H1 (cell line): ENCODE results near the gene EVPLL.

Source experiments
- BRCA1 ChIP-seq: IDR thresholded peaks from 2 replicates; pipeline ENCODE4 v1.6.1; 2012; ENCODE audit warnings: low read depth, low read length, improper control_type of control experiment
- CBX8 ChIP-seq: fragments of 300-800, 300-1000 bp; sonication (generic); IDR thresholded peaks from 2 replicates; pipeline ENCODE4 v1.7.1; 2016; ENCODE audit warnings: low read depth, low read length, borderline replicate concordance
- EP300 ChIP-seq, 2 experiments: IDR thresholded peaks; 1 replicate in 1 of 2; 2 replicates in 1 of 2; pipeline ENCODE4 v1.6.1; 2011 to 2012; ENCODE audit warnings: low read depth in 2 of 2, low read length in 2 of 2, mild to moderate bottlenecking in 2 of 2, borderline replicate concordance in 1 of 2, inconsistent platforms in 1 of 2, moderate library complexity in 1 of 2
- EZH2 ChIP-seq: fragments of 200-600 bp; sonication (generic); IDR thresholded peaks from 2 replicates; pipeline ENCODE4 v1.7.1; 2012; ENCODE audit warnings: low read depth, mild to moderate bottlenecking, moderate library complexity, low read length, inconsistent platforms; ENCODE audit not compliant: severe bottlenecking
- FOSL1 ChIP-seq: IDR thresholded peaks from 2 replicates; pipeline ENCODE4 v1.6.1; 2011; ENCODE audit warnings: mild to moderate bottlenecking, low read depth, low read length, moderate library complexity; ENCODE audit not compliant: insufficient read depth
- HDAC2 ChIP-seq, 2 experiments: fragments of 300-600 bp in 1 of 2; sonication (generic) in 1 of 2; IDR thresholded peaks; 2 replicates each; pipeline ENCODE4 v1.6.1; 2011 to 2012; ENCODE audit warnings: low read depth in 2 of 2, low read length in 2 of 2, mild to moderate bottlenecking in 2 of 2, moderate library complexity in 2 of 2, borderline replicate concordance in 1 of 2, inconsistent platforms in 1 of 2
- JUND ChIP-seq: IDR thresholded peaks from 2 replicates; pipeline ENCODE4 v1.6.1; 2011; ENCODE audit warnings: mild to moderate bottlenecking, improper control_type of control experiment, low read length
- KDM1A ChIP-seq: fragments of 200-600, 300-600 bp; sonication (generic); IDR thresholded peaks from 2 replicates; pipeline ENCODE4 v1.7.1; 2016; ENCODE audit warnings: mild to moderate bottlenecking, low read length, borderline replicate concordance
- POLR2A ChIP-seq, 2 experiments: IDR thresholded peaks; 1 replicate in 1 of 2; 2 replicates in 1 of 2; pipeline ENCODE4 v1.6.1; 2011; ENCODE audit warnings: low read depth in 2 of 2, low read length in 2 of 2, mild to moderate bottlenecking in 2 of 2; ENCODE audit errors: control extremely low read depth in 1 of 2
- POLR2AphosphoS5 ChIP-seq: IDR thresholded peaks from 2 replicates; pipeline ENCODE4 v1.6.1; 2011; ENCODE audit warnings: low read depth, low read length
- TAF1 ChIP-seq: IDR thresholded peaks from 2 replicates; pipeline ENCODE4 v1.6.1; 2011; ENCODE audit warnings: mild to moderate bottlenecking, low read depth, low read length
- YY1 ChIP-seq: IDR thresholded peaks from 2 replicates; pipeline ENCODE4 v1.6.1; 2011; ENCODE audit warnings: low read depth, mild to moderate bottlenecking, low read length
- TF ChIP-seq, protein P1 (sequence below), 3 experiments: IDR thresholded peaks; 1 replicate in 2 of 3; 2 replicates in 1 of 3; pipeline versions ENCODE4 v1.5.1 to v1.6.1; 2011; ENCODE audit warnings: low read length in 3 of 3, mild to moderate bottlenecking in 3 of 3, inconsistent platforms in 2 of 3, low read depth in 1 of 3, moderate library complexity in 1 of 3; ENCODE audit not compliant: insufficient read depth in 1 of 3; ENCODE audit errors: control extremely low read depth in 1 of 3
- TF ChIP-seq, protein P2 (sequence below): IDR thresholded peaks from 2 replicates; pipeline ENCODE4 v1.6.1; 2012; ENCODE audit warnings: low read length, inconsistent platforms

DNA sequence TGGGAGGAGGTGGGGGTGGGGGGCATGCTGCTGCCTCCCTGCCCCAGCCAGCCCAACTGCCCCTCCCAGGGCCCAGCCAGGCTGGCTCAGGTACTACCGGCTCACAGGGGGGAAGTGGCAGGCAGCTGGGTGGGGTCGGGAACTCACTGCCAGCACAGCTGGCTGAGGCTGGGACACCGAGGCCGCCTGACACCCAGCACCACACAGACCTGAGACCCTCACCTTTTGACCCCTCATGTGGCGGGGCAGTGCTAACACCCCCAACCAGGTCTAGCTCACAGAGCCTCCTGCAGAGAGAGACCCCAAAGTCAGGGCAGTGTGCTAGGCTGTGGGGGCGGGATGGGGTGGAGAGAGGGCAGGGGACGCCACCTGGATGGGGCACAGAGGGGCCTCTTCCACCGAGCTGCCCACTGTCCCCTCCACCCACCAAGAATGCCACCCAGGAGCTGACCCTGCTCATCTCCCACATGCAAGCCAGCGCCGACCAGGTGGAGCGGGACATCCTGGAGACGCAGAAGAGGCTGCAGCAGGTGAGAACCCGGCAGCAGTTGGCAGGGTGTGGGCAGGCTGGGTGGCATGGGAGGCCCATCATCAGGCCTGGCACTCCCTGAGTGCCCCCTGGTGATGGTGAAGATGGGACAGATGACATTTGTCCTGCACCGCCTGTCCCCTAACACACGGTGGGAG is 3.0 kb downstream of the EVPLL start:
- TF ChIP-seq CBX8: no peak
- TF ChIP-seq, protein P1, sequence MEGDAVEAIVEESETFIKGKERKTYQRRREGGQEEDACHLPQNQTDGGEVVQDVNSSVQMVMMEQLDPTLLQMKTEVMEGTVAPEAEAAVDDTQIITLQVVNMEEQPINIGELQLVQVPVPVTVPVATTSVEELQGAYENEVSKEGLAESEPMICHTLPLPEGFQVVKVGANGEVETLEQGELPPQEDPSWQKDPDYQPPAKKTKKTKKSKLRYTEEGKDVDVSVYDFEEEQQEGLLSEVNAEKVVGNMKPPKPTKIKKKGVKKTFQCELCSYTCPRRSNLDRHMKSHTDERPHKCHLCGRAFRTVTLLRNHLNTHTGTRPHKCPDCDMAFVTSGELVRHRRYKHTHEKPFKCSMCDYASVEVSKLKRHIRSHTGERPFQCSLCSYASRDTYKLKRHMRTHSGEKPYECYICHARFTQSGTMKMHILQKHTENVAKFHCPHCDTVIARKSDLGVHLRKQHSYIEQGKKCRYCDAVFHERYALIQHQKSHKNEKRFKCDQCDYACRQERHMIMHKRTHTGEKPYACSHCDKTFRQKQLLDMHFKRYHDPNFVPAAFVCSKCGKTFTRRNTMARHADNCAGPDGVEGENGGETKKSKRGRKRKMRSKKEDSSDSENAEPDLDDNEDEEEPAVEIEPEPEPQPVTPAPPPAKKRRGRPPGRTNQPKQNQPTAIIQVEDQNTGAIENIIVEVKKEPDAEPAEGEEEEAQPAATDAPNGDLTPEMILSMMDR (IDR thresholded peaks at IDR 0.05; ENCODE audit: control extremely low read depth in 1 of 3, insufficient read depth in 1 of 3, low read depth in 1 of 3, low read length in 3 of 3): no peak
- TF ChIP-seq EP300 (IDR thresholded peaks at IDR 0.05; ENCODE audit: borderline replicate concordance in 1 of 2, low read depth in 2 of 2, low read length in 2 of 2): no peak
- TF ChIP-seq, protein P2, sequence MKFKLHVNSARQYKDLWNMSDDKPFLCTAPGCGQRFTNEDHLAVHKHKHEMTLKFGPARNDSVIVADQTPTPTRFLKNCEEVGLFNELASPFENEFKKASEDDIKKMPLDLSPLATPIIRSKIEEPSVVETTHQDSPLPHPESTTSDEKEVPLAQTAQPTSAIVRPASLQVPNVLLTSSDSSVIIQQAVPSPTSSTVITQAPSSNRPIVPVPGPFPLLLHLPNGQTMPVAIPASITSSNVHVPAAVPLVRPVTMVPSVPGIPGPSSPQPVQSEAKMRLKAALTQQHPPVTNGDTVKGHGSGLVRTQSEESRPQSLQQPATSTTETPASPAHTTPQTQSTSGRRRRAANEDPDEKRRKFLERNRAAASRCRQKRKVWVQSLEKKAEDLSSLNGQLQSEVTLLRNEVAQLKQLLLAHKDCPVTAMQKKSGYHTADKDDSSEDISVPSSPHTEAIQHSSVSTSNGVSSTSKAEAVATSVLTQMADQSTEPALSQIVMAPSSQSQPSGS: no peak
- no peak for TF ChIP-seq FOSL1
- no peak for TF ChIP-seq YY1
- no peak for TF ChIP-seq JUND
- TF ChIP-seq EZH2: no peak
- TF ChIP-seq POLR2A (IDR thresholded peaks at IDR 0.05; ENCODE audit: control extremely low read depth in 1 of 2, low read depth in 2 of 2, low read length in 2 of 2): no peak
- no peak for TF ChIP-seq BRCA1
- no peak for TF ChIP-seq KDM1A
- TF ChIP-seq POLR2AphosphoS5: no peak
- no peak for TF ChIP-seq HDAC2 (IDR thresholded peaks at IDR 0.05; ENCODE audit: borderline replicate concordance in 1 of 2, low read depth in 2 of 2, low read length in 2 of 2)
- no peak for TF ChIP-seq TAF1
